Measurements from ENCODE around the gene SCGB1C2. TPM values are rescaled to one million over a fixed set of nuclear protein-coding genes. Genes with fewer than 3 reads are reported as not detected.

SCGB1C2 gene
- polyA plus RNA-seq, 1 donor (not counting 4 experiments of a cell fraction or from before 2014, with no cell fraction given), result not detected

DNA sequence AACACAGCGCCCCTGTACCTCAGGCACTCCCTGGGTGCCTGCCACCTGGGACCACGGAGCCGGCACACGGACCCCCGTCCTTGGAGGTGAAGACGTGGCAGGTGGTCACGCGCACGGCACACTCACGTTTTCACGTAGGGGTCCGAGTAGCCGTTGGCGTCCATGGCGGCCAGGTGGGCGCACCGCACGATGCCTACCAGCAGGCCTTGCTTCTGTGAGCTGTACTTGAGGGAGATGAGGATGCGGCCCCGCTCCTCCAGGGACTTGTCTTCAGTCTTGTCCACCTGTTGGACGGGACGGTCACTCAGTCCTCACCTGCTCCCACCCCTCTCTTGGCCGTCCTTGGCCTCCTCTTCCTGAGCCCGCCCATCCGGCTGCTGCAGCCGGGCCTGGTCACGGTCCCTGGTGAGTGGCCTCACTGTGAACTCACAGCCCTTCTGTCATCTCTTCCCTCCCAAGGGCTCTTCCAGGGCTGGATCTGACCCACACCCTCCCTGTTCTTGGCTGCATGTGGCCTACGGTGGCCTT, 18.8 kb downstream of the SCGB1C2 start:
- TF ChIP-seq, protein P1, sequence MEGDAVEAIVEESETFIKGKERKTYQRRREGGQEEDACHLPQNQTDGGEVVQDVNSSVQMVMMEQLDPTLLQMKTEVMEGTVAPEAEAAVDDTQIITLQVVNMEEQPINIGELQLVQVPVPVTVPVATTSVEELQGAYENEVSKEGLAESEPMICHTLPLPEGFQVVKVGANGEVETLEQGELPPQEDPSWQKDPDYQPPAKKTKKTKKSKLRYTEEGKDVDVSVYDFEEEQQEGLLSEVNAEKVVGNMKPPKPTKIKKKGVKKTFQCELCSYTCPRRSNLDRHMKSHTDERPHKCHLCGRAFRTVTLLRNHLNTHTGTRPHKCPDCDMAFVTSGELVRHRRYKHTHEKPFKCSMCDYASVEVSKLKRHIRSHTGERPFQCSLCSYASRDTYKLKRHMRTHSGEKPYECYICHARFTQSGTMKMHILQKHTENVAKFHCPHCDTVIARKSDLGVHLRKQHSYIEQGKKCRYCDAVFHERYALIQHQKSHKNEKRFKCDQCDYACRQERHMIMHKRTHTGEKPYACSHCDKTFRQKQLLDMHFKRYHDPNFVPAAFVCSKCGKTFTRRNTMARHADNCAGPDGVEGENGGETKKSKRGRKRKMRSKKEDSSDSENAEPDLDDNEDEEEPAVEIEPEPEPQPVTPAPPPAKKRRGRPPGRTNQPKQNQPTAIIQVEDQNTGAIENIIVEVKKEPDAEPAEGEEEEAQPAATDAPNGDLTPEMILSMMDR (optimal IDR thresholded peaks at IDR 0.05 in 1 of 3, IDR thresholded peaks at IDR 0.05 in 1 of 3, conservative IDR thresholded peaks at IDR 0.05 in 1 of 3; ENCODE audit: extremely low read depth in 1 of 3, insufficient read depth in 2 of 3, low read length in 3 of 3), result no peak
- TF ChIP-seq EZH2 (IDR thresholded peaks at IDR 0.05; ENCODE audit: low read length), result no peak
- Histone ChIP-seq H3K27me3 (ENCODE audit: control insufficient read depth, extremely low read depth, insufficient read depth, low read length) (no peaks in the 10 kb centered on the region), H4K20me1 (ENCODE audit: control insufficient read depth, extremely low read depth, insufficient read depth, low read length) (no peaks in the 10 kb centered on the region), H3K4me2 (ENCODE audit: control insufficient read depth, extremely low read depth, insufficient read depth, low read depth, low read length) (no peak overlapping the region), H3K9ac (ENCODE audit: control insufficient read depth, extremely low read depth, insufficient read depth, low read length) (no peak overlapping the region), H3K79me2 (ENCODE audit: control insufficient read depth, insufficient read depth, low read length) (no peaks in the 10 kb centered on the region), H2AFZ (ENCODE audit: control insufficient read depth, low read length) (no peak overlapping the region), H3K9me3 (ENCODE audit: control insufficient read depth, low read depth, low read length) (no peaks in the 10 kb centered on the region), H3K36me3 (ENCODE audit: control insufficient read depth in 2 of 2, extremely low read depth in 1 of 2, insufficient read depth in 2 of 2, low read length in 2 of 2) (no peaks in the 10 kb centered on the region), H3K4me3 (ENCODE audit: control insufficient read depth in 2 of 3, extremely low read depth in 1 of 3, insufficient read depth in 2 of 3, low read depth in 1 of 3, low read length in 3 of 3) (no peak overlapping the region), H3K9me1 (ENCODE audit: control insufficient read depth, extremely low read depth, insufficient read depth, low read length) (no peaks in the 10 kb centered on the region), H3K4me1 (ENCODE audit: control insufficient read depth, extremely low read depth, insufficient read depth, low read length) (no peaks in the 10 kb centered on the region), H3K27ac (ENCODE audit: control insufficient read depth, insufficient read depth, low read length) (no peak overlapping the region)
- no peak for FAIRE-seq
- dilution Hi-C loops (cut with MboI; ENCODE audit: extremely low pct_ligation_motif_present, low sequenced_read_pairs), result no loop called here
- DNase-seq (ENCODE audit: low read depth, low spot score), result no peak

DNA sequence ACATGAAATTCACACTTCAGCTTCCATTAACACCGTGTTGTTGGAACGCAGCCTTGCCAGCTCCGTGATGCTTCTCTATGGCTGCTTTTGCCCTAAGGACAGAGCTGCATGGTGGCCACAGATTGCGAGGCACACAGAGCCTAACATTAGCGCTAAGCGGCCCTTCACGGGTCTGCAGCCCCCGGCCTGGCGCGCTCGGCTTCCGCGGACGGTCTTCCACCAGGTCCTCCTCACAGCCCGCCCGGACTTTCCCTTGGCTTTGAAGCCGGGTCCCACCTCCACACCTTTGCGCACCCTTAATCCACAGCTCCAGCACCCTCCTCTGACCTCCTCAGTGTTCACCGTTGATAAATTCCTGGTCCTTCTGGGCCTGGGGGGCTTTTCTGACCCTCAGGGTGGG, 19.6 kb downstream of the SCGB1C2 start:
- no peaks in the 10 kb centered on the region for H3K36me3 ChIP-seq (ENCODE audit: control insufficient read depth in 2 of 2, extremely low read depth in 1 of 2, insufficient read depth in 2 of 2, low read length in 2 of 2)
- dilution Hi-C loops (cut with MboI; ENCODE audit: extremely low pct_ligation_motif_present, low sequenced_read_pairs), result no loop called here

More for the DNA sequence above, 19.6 kb downstream of the SCGB1C2 start:
- TF ChIP-seq, protein P1 (optimal IDR thresholded peaks at IDR 0.05 in 1 of 3, IDR thresholded peaks at IDR 0.05 in 1 of 3, conservative IDR thresholded peaks at IDR 0.05 in 1 of 3; ENCODE audit: extremely low read depth in 1 of 3, insufficient read depth in 2 of 3, low read length in 3 of 3), result no peak
- no peak for TF ChIP-seq EZH2 (IDR thresholded peaks at IDR 0.05; ENCODE audit: low read length)
- Histone ChIP-seq H3K4me2 (ENCODE audit: control insufficient read depth, extremely low read depth, insufficient read depth, low read depth, low read length) (no peak overlapping the region), H3K4me1 (ENCODE audit: control insufficient read depth, extremely low read depth, insufficient read depth, low read length) (no peaks in the 10 kb centered on the region), H3K27me3 (ENCODE audit: control insufficient read depth, extremely low read depth, insufficient read depth, low read length) (no peaks in the 10 kb centered on the region), H3K9me1 (ENCODE audit: control insufficient read depth, extremely low read depth, insufficient read depth, low read length) (no peaks in the 10 kb centered on the region), H3K9me3 (ENCODE audit: control insufficient read depth, low read depth, low read length) (no peaks in the 10 kb centered on the region), H2AFZ (ENCODE audit: control insufficient read depth, low read length) (no peak overlapping the region), H3K79me2 (ENCODE audit: control insufficient read depth, insufficient read depth, low read length) (no peaks in the 10 kb centered on the region), H3K9ac (ENCODE audit: control insufficient read depth, extremely low read depth, insufficient read depth, low read length) (no peak overlapping the region), H3K4me3 (ENCODE audit: control insufficient read depth in 2 of 3, extremely low read depth in 1 of 3, insufficient read depth in 2 of 3, low read depth in 1 of 3, low read length in 3 of 3) (no peak overlapping the region), H3K27ac (ENCODE audit: control insufficient read depth, insufficient read depth, low read length) (no peak overlapping the region), H4K20me1 (ENCODE audit: control insufficient read depth, extremely low read depth, insufficient read depth, low read length) (no peaks in the 10 kb centered on the region)
- no peak for DNase-seq (ENCODE audit: low read depth, low spot score)
- no peak for FAIRE-seq

Data from keratinocyte (primary cell).